K562 (cell line): Measurements from ENCODE around the gene PRKACA. TPM values are rescaled to one million over a fixed set of nuclear protein-coding genes. Genes with fewer than 3 reads are reported as not detected.
A peak's percentile ranks its signal among the peaks of the same experiment; 100 is the strongest.

Source experiments
- C11orf30 ChIP-seq: fragments of 450-650 bp; IDR thresholded peaks from 2 replicates; pipeline ENCODE4 v1.6.1; 2016; ENCODE audit warnings: low read depth, mild to moderate bottlenecking
- CHD4 ChIP-seq: fragments of 200-600 bp; sonication (generic); IDR thresholded peaks from 3 replicates; pipeline ENCODE4 v1.6.1; 2012; ENCODE audit warnings: low read depth, mild to moderate bottlenecking, mixed read lengths, low read length, inconsistent platforms; ENCODE audit not compliant: insufficient read depth, insufficient replicate concordance, poor library complexity, severe bottlenecking
- CTCF ChIP-seq, 3 experiments: IDR thresholded peaks in 2 of 3; conservative IDR thresholded peaks in 1 of 3; 2 replicates each; pipeline ENCODE4 v1.5.1; 2011 to 2012; ENCODE audit warnings: low read length in 3 of 3, mild to moderate bottlenecking in 3 of 3, control low read depth in 2 of 3, improper control_type of control experiment in 1 of 3, inconsistent platforms in 1 of 3, low read depth in 1 of 3, mixed read lengths in 1 of 3, moderate library complexity in 1 of 3; ENCODE audit not compliant: insufficient read depth in 2 of 3
- DACH1 ChIP-seq: fragments of 450-650 bp; IDR thresholded peaks from 2 replicates; pipeline ENCODE4 v1.6.1; 2018; ENCODE audit not compliant: partially characterized antibody
- IFI16 ChIP-seq: fragments of 250-450 bp; sonication (Bioruptor Pico); IDR thresholded peaks from 2 replicates; pipeline ENCODE4 v2.1.2; 2022; ENCODE audit warnings: mild to moderate bottlenecking, inconsistent platforms
- ILK ChIP-seq: fragments of 450-650 bp; IDR thresholded peaks from 2 replicates; pipeline ENCODE4 v1.6.1; 2016; ENCODE audit warnings: missing genetic modification characterization, low read depth, mild to moderate bottlenecking, missing compliant biosample characterization, moderate library complexity, borderline replicate concordance
- LCOR ChIP-seq: sonication (generic); formaldehyde crosslinking; IDR thresholded peaks from 2 replicates; pipeline ENCODE4 v1.8.0; 2022; ENCODE audit warnings: mild to moderate bottlenecking, missing genetic modification reagents
- MEF2A ChIP-seq: IDR thresholded peaks from 2 replicates; pipeline ENCODE4 v1.6.1; 2011; ENCODE audit warnings: low read depth, mild to moderate bottlenecking, low read length, moderate library complexity; ENCODE audit not compliant: control insufficient read depth
- NFE2 ChIP-seq: IDR thresholded peaks from 2 replicates; pipeline ENCODE4 v1.6.1; 2014; ENCODE audit warnings: antibody characterized with exemption, low read depth
- NFIX ChIP-seq: fragments of 250-450 bp; sonication (Bioruptor Pico); IDR thresholded peaks from 2 replicates; pipeline ENCODE4 v1.4.0; 2020; ENCODE audit warnings: low read depth, mild to moderate bottlenecking, moderate library complexity
- OTX1 ChIP-seq: fragments of 450-650 bp; formaldehyde crosslinking; IDR thresholded peaks from 2 replicates; pipeline ENCODE4 v1.4.0; 2022; ENCODE audit warnings: mild to moderate bottlenecking
- RCOR1 ChIP-seq, 2 experiments: IDR thresholded peaks; 2 replicates each; pipeline ENCODE4 v1.6.1; 2012; ENCODE audit warnings: low read depth in 2 of 2, low read length in 2 of 2, borderline replicate concordance in 1 of 2, improper control_type of control experiment in 1 of 2
- ZNF124 ChIP-seq: sonication (generic); formaldehyde crosslinking; IDR thresholded peaks from 2 replicates; pipeline ENCODE4 v1.8.1; 2022; ENCODE audit warnings: missing genetic modification reagents
- ZNF224 ChIP-seq: sonication (generic); formaldehyde crosslinking; IDR thresholded peaks from 2 replicates; pipeline ENCODE4 v1.8.0; 2022; ENCODE audit warnings: mild to moderate bottlenecking, missing genetic modification reagents
- ZNF79 ChIP-seq: fragments of 250-450 bp; sonication (Bioruptor Pico); IDR thresholded peaks from 2 replicates; pipeline ENCODE4 v1.4.0; 2020; ENCODE audit warnings: low read depth, mild to moderate bottlenecking, moderate library complexity
- ZSCAN32 ChIP-seq: fragments of 450-650 bp; formaldehyde crosslinking; IDR thresholded peaks from 2 replicates; pipeline ENCODE4 v1.4.0; 2020; ENCODE audit warnings: mild to moderate bottlenecking, moderate library complexity
- polyA plus RNA-seq, 8 experiments: library from polyadenylated mRNA; depleted of rRNA in 4 of 8; stranded (reverse) in 5 of 8; unstranded in 3 of 8; fragments of >200 nt; fragmentation: Nextera tagmentation in 2 of 8; fragmentation: Illumina TruSeq in 1 of 8; extraction: Ambion mirVana in 2 of 8; extraction: Trizol in 1 of 8; gene quantifications; 2 replicates each; pipeline versions ENCODE4 v1.2.1 to v1.2.3, GENCODE V29; 2011 to 2014; ENCODE audit warnings: inconsistent platforms in 1 of 8, missing spikeins in 1 of 8
- total RNA-seq, 7 experiments: library from RNA; depleted of rRNA in 6 of 7; stranded (reverse); fragments of >200 nt in 6 of 7; fragmentation: Illumina TruSeq in 2 of 7; extraction: Trizol in 2 of 7; gene quantifications; 2 replicates each; pipeline versions ENCODE4 v1.2.1 to v1.2.3, GENCODE V29; 2011 to 2021; ENCODE audit warnings: low replicate concordance in 1 of 7
- TF ChIP-seq, protein P1 (sequence below): fragments of 250-450 bp; sonication (Bioruptor Pico); IDR thresholded peaks from 2 replicates; pipeline ENCODE4 v1.4.0; 2020; ENCODE audit warnings: mild to moderate bottlenecking, moderate library complexity
- TF ChIP-seq, protein P2 (sequence below): IDR thresholded peaks from 2 replicates; pipeline ENCODE4 v1.6.1; 2011; ENCODE audit warnings: borderline replicate concordance, low read depth, mild to moderate bottlenecking, moderate library complexity, low read length; ENCODE audit not compliant: insufficient read depth, poor library complexity, severe bottlenecking

Gene PRKACA
- total and polyA plus RNA-seq, 9 of the 15 experiments (the other 6 are each of a cell fraction or from before 2014, with no cell fraction given) = 1.2 to 63.1 (median 13.0) TPM

DNA sequence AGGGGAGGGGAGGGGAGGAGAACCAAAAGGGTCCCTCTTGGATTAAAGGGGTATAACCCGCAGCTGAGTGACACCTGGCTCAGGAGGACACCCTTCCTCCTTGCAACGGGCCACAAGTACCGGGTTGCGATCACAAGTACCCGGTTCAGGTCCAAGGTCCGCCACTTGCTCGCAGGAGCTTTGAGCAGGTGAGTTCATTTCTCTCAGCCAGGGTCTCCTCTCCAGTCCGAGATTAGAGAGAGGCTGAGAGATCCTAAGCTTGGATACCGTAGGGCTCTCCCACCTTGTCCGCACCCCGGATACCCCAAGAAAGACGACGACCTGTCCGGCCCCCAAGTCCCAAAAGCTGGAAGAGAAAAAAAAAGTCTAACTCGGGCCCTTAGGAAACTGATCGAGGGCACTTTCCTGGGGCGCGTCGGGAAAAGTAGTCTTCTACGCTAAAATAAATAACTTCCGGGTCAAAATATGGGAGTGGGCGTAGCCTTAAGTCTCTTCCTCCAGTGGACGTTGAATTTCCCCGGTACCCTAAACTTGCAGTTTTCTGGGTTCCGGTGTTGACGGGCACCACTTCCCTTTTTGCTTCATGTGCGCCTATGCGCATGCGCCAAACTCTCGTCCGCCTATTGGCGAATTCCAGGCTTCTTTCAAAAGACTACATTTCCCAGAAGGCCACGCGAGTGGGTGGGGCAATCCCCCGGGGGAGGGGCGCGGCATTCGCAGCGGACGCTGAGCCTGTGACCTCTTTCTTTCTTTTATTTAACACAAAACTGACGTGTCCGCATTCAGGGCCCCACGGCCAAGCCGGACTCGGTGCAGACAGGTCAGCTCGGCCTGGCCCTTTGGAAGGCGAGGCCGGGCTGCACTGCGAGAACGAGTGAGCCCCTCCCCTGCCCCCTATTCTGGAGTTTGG lies 36.4 kb downstream of the PRKACA start (continued):
- TF ChIP-seq, protein P1, sequence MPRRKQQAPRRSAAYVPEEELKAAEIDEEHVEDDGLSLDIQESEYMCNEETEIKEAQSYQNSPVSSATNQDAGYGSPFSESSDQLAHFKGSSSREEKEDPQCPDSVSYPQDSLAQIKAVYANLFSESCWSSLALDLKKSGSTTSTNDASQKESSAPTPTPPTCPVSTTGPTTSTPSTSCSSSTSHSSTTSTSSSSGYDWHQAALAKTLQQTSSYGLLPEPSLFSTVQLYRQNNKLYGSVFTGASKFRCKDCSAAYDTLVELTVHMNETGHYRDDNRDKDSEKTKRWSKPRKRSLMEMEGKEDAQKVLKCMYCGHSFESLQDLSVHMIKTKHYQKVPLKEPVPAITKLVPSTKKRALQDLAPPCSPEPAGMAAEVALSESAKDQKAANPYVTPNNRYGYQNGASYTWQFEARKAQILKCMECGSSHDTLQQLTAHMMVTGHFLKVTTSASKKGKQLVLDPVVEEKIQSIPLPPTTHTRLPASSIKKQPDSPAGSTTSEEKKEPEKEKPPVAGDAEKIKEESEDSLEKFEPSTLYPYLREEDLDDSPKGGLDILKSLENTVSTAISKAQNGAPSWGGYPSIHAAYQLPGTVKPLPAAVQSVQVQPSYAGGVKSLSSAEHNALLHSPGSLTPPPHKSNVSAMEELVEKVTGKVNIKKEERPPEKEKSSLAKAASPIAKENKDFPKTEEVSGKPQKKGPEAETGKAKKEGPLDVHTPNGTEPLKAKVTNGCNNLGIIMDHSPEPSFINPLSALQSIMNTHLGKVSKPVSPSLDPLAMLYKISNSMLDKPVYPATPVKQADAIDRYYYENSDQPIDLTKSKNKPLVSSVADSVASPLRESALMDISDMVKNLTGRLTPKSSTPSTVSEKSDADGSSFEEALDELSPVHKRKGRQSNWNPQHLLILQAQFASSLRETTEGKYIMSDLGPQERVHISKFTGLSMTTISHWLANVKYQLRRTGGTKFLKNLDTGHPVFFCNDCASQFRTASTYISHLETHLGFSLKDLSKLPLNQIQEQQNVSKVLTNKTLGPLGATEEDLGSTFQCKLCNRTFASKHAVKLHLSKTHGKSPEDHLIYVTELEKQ (CRISPR knock-in tag) = no peak
- TF ChIP-seq ILK (no peak), NFIX (CRISPR knock-in tag) (no peak), MEF2A (no peak), OTX1 (no peak), LCOR (CRISPR knock-in tag) (peak; percentile 84; the same call in 1 of the 2 replicates), ZNF124 (CRISPR knock-in tag) (no peak), DACH1 (no peak), ZSCAN32 (CRISPR knock-in tag) (no peak), NFE2 (peak; percentile 54; the same call in 1 of the 2 replicates), ZNF224 (CRISPR knock-in tag) (no peak), IFI16 (no peak), RCOR1 (IDR thresholded peaks at IDR 0.05; ENCODE audit: borderline replicate concordance in 1 of 2, low read depth in 2 of 2, low read length in 2 of 2) (no peak; a peak in 1 of 4 replicates), ZNF79 (no peak), CTCF (IDR thresholded peaks at IDR 0.05 in 2 of 3, conservative IDR thresholded peaks at IDR 0.05 in 1 of 3; ENCODE audit: insufficient read depth in 2 of 3, low read depth in 1 of 3, low read length in 3 of 3) (no peak; a peak in 1 of 6 replicates), C11orf30 (peak; percentile 70), CHD4 (no peak)
- TF ChIP-seq, protein P2, sequence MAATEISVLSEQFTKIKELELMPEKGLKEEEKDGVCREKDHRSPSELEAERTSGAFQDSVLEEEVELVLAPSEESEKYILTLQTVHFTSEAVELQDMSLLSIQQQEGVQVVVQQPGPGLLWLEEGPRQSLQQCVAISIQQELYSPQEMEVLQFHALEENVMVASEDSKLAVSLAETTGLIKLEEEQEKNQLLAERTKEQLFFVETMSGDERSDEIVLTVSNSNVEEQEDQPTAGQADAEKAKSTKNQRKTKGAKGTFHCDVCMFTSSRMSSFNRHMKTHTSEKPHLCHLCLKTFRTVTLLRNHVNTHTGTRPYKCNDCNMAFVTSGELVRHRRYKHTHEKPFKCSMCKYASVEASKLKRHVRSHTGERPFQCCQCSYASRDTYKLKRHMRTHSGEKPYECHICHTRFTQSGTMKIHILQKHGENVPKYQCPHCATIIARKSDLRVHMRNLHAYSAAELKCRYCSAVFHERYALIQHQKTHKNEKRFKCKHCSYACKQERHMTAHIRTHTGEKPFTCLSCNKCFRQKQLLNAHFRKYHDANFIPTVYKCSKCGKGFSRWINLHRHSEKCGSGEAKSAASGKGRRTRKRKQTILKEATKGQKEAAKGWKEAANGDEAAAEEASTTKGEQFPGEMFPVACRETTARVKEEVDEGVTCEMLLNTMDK = no peak
